Measurements from ENCODE around the gene ANKRD30B. TPM values are rescaled to one million over a fixed set of nuclear protein-coding genes. Genes with fewer than 3 reads are reported as not detected.

ANKRD30B gene
- total and polyA plus RNA-seq, 2 experiments from 2014 or later: not detected

DNA sequence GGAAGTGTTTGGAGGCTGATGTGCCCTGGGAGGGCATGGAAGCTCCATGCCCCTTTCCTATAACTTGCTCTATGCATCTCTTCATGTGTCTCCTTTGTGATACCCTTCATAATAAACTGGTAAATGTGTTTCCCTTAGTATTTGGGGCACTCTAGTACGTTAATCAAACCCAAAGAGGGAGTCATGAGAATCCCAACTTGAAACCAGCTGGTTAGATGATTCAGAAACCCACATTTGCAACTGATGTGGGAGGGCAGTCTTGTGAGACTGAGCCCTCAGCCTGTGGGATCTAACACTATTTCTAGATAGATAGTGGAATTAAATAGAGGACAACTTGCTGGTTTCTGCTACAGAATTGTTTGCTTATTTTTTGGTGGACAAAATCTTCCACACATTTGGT is 20.3 kb downstream of the ANKRD30B start:
- 0% methylated on average over 1 of the region's 1 CpG for WGBS (ENCODE audit: low lambda C conversion rate, missing lambda C conversion rate)
- TF ChIP-seq EZH2phosphoT487 (IDR thresholded peaks at IDR 0.05; ENCODE audit: low read depth, severe bottlenecking, unreplicated experiment): no peak
- no peak for TF ChIP-seq EZH2 (IDR thresholded peaks at IDR 0.05; ENCODE audit: borderline replicate concordance)
- TF ChIP-seq, protein P1, sequence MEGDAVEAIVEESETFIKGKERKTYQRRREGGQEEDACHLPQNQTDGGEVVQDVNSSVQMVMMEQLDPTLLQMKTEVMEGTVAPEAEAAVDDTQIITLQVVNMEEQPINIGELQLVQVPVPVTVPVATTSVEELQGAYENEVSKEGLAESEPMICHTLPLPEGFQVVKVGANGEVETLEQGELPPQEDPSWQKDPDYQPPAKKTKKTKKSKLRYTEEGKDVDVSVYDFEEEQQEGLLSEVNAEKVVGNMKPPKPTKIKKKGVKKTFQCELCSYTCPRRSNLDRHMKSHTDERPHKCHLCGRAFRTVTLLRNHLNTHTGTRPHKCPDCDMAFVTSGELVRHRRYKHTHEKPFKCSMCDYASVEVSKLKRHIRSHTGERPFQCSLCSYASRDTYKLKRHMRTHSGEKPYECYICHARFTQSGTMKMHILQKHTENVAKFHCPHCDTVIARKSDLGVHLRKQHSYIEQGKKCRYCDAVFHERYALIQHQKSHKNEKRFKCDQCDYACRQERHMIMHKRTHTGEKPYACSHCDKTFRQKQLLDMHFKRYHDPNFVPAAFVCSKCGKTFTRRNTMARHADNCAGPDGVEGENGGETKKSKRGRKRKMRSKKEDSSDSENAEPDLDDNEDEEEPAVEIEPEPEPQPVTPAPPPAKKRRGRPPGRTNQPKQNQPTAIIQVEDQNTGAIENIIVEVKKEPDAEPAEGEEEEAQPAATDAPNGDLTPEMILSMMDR (IDR thresholded peaks at IDR 0.05; ENCODE audit: poor library complexity): no peak
- Histone ChIP-seq H3K4me3 (no peak overlapping the region), H2AFZ (no peak overlapping the region), H3K9me2 (replicated peaks; ENCODE audit: insufficient read depth) (no peaks in the 10 kb centered on the region), H3K36me3 (replicated peaks; ENCODE audit: insufficient read depth, low read depth) (no peaks in the 10 kb centered on the region), H3K27me3 (no peaks in the 10 kb centered on the region), H3K9me3 (ENCODE audit: low read depth) (no peaks in the 10 kb centered on the region), H3K79me2 (no peaks in the 10 kb centered on the region), H3K4me2 (no peak overlapping the region), H4K20me1 (ENCODE audit: insufficient read depth, poor library complexity, severe bottlenecking) (no peaks in the 10 kb centered on the region), H3K27ac (no peak overlapping the region), H3K4me1 (ENCODE audit: insufficient read depth) (no peaks in the 10 kb centered on the region)
- no peak for DNase-seq (ENCODE audit: low spot score)

DNA sequence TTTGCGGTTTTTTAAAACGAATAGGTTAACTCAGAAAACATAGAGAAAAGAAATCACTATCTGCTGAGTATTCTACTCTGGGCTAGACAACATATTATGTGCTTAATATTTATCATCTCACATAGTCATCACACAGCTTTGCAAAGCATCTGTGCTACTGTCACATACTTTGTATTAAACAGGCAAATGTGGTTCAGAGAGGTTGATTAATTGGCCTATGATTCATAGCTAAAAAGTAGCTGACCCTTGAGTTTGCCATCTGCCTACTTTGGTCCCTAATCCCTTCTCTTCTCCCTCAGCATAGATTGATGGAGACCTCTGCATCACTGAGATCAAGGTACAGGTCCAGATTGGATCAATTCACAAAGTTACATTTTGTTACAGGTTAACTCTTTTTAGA is 21.4 kb downstream of the ANKRD30B start:
- no peaks in the 10 kb centered on the region for H3K4me1 ChIP-seq (ENCODE audit: insufficient read depth)
- H2AFZ ChIP-seq: no peak overlapping the region
- H3K27ac ChIP-seq: no peak overlapping the region
- H4K20me1 ChIP-seq (ENCODE audit: insufficient read depth, poor library complexity, severe bottlenecking): no peaks in the 10 kb centered on the region
- no peak for DNase-seq (ENCODE audit: low spot score)
- no peaks in the 10 kb centered on the region for H3K9me2 ChIP-seq (replicated peaks; ENCODE audit: insufficient read depth)
- no peaks in the 10 kb centered on the region for H3K27me3 ChIP-seq
- no peak for TF ChIP-seq EZH2phosphoT487 (IDR thresholded peaks at IDR 0.05; ENCODE audit: low read depth, severe bottlenecking, unreplicated experiment)
- TF ChIP-seq, protein P1 (IDR thresholded peaks at IDR 0.05; ENCODE audit: poor library complexity): no peak
- no peak for TF ChIP-seq EZH2 (IDR thresholded peaks at IDR 0.05; ENCODE audit: borderline replicate concordance)
- H3K36me3 ChIP-seq (replicated peaks; ENCODE audit: insufficient read depth, low read depth): no peaks in the 10 kb centered on the region
- no peak overlapping the region for H3K4me2 ChIP-seq
- WGBS (ENCODE audit: low lambda C conversion rate, missing lambda C conversion rate): 81% methylated on average over 2 of the region's 2 CpGs
- no peaks in the 10 kb centered on the region for H3K79me2 ChIP-seq
- no peak overlapping the region for H3K4me3 ChIP-seq
- H3K9me3 ChIP-seq (ENCODE audit: low read depth): no peaks in the 10 kb centered on the region

DNA sequence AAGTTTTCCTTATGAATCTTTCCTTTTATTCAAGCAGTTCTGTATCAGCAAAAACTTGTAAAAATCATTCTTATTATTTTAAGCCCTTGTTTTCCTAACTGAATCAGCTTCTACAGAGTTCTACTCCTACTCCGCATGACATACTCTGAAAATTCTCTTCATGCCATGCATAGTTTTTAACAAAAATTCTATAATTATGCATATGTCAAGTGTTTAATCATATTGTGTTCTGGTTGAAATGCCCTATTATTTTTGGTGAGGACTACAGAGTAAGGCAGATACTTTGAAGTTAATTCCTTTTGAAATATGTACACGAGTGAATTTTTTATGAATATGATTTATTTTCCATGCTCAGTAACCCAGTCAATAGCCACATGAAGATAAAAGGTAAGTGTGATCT is 28.8 kb downstream of the ANKRD30B start:
- Histone ChIP-seq H3K4me1 (ENCODE audit: insufficient read depth) (no peaks in the 10 kb centered on the region), H4K20me1 (ENCODE audit: insufficient read depth, poor library complexity, severe bottlenecking) (no peaks in the 10 kb centered on the region), H3K9me2 (replicated peaks; ENCODE audit: insufficient read depth) (no peaks in the 10 kb centered on the region), H3K79me2 (no peaks in the 10 kb centered on the region), H3K4me2 (no peak overlapping the region), H3K36me3 (replicated peaks; ENCODE audit: insufficient read depth, low read depth) (no peaks in the 10 kb centered on the region), H3K4me3 (no peak overlapping the region), H3K27me3 (no peaks in the 10 kb centered on the region), H2AFZ (no peak overlapping the region), H3K27ac (no peak overlapping the region), H3K9me3 (ENCODE audit: low read depth) (no peaks in the 10 kb centered on the region)
- TF ChIP-seq, protein P1 (IDR thresholded peaks at IDR 0.05; ENCODE audit: poor library complexity): no peak
- TF ChIP-seq EZH2phosphoT487 (IDR thresholded peaks at IDR 0.05; ENCODE audit: low read depth, severe bottlenecking, unreplicated experiment) (no peak), EZH2 (IDR thresholded peaks at IDR 0.05; ENCODE audit: borderline replicate concordance) (no peak)
- WGBS (ENCODE audit: low lambda C conversion rate, missing lambda C conversion rate): 55% methylated on average over 2 of the region's 2 CpGs
- no peak for DNase-seq (ENCODE audit: low spot score)

DNA sequence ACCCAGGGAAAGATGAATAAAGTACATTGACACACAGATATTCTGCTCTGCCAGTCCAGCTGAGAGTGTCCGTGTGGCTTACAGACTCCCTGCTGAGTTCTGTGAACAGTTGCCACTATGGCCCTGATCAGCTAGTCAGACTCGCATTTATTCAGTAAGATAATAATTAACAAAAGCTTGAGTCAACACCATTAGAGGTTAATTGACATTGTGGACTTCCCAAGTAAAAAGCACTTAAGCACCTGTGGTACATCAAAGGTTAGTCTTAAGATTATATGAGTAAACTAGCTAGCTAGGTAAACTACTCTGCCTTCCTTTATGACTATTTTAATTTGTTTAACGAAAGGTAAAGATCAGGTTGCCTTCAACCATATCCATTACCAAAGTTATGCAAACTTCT is 33.7 kb downstream of the ANKRD30B start:
- H3K79me2 ChIP-seq: no peaks in the 10 kb centered on the region
- no peaks in the 10 kb centered on the region for H3K9me3 ChIP-seq (ENCODE audit: low read depth)
- H3K27me3 ChIP-seq: no peaks in the 10 kb centered on the region
- TF ChIP-seq EZH2 (IDR thresholded peaks at IDR 0.05; ENCODE audit: borderline replicate concordance) (no peak), EZH2phosphoT487 (IDR thresholded peaks at IDR 0.05; ENCODE audit: low read depth, severe bottlenecking, unreplicated experiment) (no peak)
- no peak overlapping the region for H3K4me2 ChIP-seq
- no peaks in the 10 kb centered on the region for H3K36me3 ChIP-seq (replicated peaks; ENCODE audit: insufficient read depth, low read depth)
- no peaks in the 10 kb centered on the region for H3K4me1 ChIP-seq (ENCODE audit: insufficient read depth)
- H2AFZ ChIP-seq: no peak overlapping the region
- no peak overlapping the region for H3K27ac ChIP-seq
- no peak for DNase-seq (ENCODE audit: low spot score)
- no peak overlapping the region for H3K4me3 ChIP-seq
- H4K20me1 ChIP-seq (ENCODE audit: insufficient read depth, poor library complexity, severe bottlenecking): no peaks in the 10 kb centered on the region
- H3K9me2 ChIP-seq (replicated peaks; ENCODE audit: insufficient read depth): no peaks in the 10 kb centered on the region
- 64% methylated on average over 3 of the region's 3 CpGs for WGBS (ENCODE audit: low lambda C conversion rate, missing lambda C conversion rate)

All from hepatocyte (in vitro differentiated cells).